Upper lobe of left lung (tissue), 4 donors: ENCODE measurements around the gene PDE4B.

ENCODE experiments used
- CTCF ChIP-seq, 6 experiments: fragments of 450-650 bp in 4 of 6; fragments of 200-600 bp in 2 of 6; sonication (generic) in 2 of 6; IDR thresholded peaks; one replicate each; pipeline ENCODE4 v1.5.1; 2016 to 2019; ENCODE audit warnings: antibody characterized with exemption in 6 of 6
- POLR2AphosphoS5 ChIP-seq, 2 donors: sonication (generic); formaldehyde crosslinking; IDR thresholded peaks; one replicate each; pipeline ENCODE4 v1.5.1; 2017; ENCODE audit warnings: antibody characterized with exemption in 2 of 2

- no peak for TF ChIP-seq CTCF (IDR thresholded peaks at IDR 0.05)
- peak; percentile 85 to 93 for TF ChIP-seq POLR2AphosphoS5 (IDR thresholded peaks at IDR 0.05)
Measured at GRCh38 chr1:66271216-66271903, 478.7 kb downstream of the PDE4B start.
